Femur (tissue), 1 donor: ENCODE measurements around the gene ATAD3C.
A peak's percentile ranks its signal among the peaks of the same experiment; 100 is the strongest.
"Not testable (repeated sequence)": the region's sequence is repeated elsewhere in the genome, so short reads cannot be mapped to it uniquely, and the experiment has no call there.

Experiments used
- DNase-seq: peaks from one replicate; pipeline ENCODE4 v3.0.0-alpha.2; 2017

ATAD3C gene, protein sequence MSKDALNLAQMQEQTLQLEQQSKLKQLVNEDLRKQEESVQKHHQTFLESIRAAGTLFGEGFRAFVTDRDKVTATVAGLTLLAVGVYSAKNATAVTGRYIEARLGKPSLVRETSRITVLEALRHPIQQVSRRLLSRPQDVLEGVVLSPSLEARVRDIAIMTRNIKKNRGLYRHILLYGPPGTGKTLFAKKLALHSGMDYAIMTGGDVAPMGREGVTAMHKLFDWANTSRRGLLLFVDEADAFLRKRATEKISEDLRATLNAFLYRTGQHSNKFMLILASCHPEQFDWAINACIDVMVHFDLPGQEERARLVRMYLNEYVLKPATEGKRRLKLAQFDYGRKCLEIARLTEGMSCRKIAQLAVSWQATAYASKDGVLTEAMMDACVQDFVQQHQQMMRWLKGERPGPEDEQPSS

DNA sequence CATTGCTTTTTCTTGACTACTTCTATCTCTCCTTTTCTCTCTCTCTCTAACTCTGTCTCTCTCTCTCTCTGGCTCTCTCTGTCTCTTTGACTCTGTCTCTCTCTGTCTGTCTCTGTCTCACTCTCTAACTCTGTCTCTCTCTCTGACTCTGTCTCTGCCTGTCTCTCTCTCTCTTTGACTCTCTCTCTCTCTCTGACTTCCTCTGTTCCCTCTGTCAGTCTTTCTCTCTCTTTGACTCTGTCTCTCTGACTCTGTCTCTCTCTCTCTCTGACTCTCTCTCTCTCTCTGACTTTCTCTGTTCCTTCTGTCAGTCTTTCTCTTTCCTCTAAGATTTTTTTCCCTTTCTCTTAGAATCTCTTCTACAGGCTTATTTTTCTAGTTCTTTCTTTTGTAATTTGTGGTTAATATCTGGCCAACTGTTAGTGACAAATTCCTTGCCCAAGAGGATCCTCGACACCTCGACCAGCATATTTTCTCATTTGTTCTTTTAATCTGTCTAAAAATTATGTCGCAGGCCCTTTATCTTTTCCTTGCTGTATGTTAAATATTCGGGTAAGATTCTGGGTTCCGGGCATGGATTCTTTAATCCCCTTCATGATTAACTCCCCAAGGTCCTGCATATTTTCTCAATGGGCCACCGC is at the start of gene ATAD3C:
Gene ATAD3C (plus strand): TSS at position 591 of the 641 bp plus-strand sequence. CDS start 995 bp downstream, outside the sequence.
- no peak for DNase-seq

DNA sequence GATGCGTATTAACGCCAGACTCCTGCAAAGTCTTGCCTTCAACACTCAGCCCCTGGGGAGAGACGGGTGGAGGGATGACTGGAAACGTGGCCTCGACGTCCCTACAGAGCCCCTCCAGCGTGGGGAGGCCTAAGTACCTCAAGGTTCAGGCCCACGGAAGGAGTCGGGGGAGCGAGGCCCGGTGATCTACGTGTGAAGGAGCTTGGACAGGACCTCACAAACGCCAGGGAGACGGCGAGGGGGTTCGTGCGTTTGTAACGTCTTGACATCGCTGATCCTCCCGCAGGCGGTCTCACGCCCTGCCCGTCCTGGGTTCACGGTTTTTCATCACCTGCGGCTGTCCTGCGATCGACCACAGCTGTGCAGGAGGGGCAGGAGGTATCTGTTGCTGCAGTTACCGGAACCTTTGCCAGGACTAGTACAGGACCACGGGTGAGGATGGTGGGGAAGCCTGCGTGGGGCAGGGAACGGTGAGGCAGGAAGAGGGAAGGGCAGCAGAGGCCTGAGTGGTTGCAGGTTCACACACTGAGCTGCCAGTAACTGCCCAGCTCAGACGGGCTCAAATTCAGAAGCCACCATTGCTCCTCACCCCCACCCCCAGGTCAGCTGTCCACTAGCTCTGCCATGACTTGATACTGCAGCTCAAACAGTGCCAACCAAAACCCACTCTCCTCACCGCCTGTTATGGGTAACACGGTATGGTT is 49.5 kb upstream of the ATAD3C start:
- no peak for DNase-seq

DNA sequence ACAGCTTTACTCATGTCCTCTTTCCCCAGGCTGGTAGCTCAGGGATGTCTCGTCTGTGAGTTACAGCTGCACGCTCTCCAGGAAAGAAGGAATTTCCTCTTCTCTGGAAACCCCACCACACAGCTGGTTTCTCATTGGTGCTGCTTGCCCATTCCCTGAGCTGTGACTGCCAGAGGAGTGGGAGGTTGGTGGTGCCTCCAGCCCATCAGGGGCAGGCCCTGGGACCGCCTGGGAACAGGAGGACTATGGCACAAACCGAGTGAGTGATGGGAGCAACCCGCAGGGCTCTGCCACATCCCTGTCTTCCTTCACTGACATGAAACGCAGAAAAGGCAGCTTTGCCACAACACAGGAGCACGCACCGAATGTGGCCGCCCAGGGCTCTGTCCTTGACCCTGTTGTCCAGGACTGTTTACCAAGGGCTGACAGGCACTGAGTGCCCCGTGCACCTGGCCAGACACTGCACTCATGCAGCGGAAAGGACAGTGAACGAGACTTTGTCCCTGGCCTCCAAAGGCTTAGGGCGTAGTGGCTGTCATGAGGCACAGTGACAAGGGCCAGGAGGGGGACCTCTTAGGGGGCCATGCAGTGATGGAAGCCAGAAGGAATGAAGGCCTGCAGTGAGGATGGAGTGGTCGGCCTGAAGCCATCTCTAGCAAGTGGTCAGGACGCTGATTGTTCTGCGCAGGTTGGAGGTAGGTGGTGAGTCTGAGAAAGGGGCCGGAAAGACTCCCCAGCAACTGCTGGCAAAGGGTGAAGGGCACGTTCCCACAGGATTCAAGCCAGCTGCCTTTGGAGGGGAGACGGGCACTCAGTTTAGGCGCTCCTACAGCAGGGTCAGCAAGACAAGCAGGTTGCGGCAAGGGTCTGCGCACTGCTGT is 48.7 kb upstream of the ATAD3C start:
- no peak for DNase-seq

DNA sequence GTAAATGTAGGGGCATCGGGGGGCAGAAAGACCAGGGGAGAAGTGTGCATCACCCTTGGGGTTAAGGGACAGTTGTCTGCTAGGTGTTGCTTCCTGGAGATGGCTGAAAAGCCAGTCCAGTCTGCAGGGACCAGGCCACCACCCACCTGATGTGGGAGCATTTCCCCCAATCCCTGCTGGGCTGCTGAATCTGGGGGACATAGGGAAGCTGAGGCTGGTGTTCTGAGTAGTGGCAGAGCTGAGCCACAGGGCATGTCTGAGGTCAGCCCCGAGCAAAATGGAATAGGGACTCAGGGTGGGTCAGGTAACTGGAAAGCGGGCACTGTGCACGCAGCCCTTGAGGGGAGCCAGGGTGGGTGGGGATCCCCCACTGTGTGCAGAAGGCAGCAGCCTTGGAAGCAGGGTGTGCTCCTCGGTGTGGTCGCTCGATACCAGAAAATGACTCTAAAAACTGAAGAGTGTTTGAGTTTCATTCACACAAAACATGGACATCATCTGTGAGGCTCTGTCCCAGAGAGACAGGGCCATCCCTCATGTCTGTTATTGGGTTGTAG is 48.0 kb upstream of the ATAD3C start:
- no peak for DNase-seq

DNA sequence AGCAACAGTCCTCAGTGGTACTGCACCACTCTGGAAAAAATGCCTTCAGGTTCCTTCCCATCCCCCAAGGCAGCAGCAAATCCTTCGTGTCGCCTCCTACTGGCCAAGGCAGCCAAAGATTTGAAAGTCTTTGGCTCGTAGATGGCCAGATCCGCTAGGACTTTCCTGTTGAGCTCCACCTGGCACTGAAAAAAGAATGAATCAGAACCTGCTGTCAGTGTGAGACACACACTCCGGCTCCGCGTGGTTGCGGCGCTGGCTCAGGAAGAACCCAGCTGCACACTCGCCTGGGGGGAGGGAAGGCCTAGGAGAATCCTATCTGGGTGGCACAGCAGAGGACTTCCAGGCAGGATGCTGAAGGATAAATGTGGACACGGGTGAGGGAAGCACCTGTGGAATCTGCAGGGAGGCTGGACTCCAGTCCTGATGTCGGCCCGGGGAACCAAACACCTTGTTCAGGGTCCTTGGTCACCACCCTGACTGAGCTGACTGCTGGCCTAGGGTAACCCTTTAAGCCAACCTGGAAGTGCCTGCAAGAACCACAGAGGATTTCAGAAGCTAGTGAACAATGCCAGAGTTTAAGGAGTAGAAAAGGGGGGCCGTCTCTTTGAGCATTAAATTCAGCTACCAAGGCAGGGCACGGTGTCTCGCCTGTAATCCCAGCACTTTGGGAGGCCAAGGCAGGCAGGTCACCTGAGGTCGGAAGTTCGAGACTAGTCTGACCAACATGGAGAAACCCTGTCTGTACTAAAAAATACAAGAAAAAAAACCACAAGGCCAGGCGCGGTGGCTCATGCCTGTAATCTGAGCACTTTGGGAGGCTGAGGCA is 47.2 kb upstream of the ATAD3C start:
- DNase-seq = no peak

DNA sequence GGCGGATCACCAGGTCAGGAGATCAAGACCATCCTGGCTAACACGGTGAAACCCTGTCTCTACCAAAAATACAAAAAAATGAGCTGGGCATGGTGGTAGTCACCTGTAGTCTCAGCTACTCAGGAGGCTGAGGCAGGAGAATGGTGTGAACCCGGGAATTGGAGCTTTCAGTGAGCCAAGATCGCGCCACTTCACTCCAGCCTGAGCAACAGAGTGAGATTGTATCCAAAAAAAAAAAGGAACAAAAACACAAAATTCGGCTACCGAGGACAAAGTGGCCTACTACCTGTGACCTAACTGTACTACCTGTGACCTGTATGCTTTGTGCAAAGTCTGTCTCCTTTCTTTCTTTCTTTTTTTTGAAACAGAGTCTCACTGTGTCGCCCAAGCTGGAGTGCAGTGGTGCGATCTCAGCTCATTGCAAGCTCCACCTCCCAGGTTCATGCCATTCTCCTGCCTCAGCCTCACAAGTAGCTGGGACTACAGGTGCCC is 46.5 kb upstream of the ATAD3C start:
- not testable (repeated sequence) for DNase-seq

DNA sequence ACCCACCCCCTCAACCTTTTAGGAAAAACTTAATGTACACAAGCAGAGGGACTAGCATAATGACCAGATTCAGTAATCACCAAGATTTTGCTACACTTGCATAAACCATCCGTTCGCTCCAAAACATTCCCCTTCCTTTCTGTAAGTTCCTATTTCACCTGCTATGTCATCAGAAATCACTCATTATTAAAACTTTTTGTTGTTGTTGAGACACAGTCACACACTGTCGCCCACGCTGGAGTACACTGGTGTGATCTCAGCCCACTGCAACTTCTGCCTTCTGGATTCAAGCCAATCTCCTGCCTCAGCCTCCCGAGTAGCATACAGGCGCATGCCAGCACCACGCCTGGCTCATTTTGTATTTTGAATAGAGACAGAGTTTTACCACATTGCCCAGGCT is 45.8 kb upstream of the ATAD3C start:
- no peak for DNase-seq

DNA sequence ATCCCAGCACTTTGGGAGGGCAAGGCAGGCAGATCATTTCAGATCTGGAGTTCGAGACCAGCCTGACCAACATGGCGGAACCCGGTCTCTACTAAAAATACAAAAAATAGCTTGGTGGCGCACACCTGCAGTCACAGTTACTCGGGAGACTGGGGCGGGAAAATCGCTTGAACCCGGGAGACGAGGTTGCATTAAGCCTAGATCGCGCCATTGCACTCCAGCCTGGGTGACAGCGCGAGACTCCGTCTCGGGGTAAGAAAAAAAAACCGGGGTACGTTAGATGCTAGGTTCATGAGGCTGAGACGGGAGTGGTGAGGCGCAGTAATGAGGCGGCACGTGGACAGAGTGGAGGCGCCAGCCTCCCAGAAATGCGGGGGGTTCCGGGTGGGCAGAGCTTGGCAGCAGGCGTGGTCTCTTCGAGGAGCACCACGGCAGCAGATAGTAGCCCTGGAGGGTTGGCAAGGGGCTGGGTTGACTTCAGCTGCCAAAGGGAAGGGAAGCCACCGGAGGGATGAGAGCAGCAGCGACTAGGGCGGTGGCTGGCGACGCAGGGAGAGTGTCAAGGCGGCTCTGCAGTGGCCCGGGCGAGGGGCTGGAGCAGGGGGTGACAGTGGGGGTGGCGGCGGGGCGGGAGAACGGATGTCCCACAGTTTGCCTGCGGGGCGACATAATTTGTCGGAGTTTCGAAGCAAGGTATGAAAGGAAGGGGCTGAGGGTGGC is 43.2 kb upstream of the ATAD3C start:
- peak; percentile 31 for DNase-seq

DNA sequence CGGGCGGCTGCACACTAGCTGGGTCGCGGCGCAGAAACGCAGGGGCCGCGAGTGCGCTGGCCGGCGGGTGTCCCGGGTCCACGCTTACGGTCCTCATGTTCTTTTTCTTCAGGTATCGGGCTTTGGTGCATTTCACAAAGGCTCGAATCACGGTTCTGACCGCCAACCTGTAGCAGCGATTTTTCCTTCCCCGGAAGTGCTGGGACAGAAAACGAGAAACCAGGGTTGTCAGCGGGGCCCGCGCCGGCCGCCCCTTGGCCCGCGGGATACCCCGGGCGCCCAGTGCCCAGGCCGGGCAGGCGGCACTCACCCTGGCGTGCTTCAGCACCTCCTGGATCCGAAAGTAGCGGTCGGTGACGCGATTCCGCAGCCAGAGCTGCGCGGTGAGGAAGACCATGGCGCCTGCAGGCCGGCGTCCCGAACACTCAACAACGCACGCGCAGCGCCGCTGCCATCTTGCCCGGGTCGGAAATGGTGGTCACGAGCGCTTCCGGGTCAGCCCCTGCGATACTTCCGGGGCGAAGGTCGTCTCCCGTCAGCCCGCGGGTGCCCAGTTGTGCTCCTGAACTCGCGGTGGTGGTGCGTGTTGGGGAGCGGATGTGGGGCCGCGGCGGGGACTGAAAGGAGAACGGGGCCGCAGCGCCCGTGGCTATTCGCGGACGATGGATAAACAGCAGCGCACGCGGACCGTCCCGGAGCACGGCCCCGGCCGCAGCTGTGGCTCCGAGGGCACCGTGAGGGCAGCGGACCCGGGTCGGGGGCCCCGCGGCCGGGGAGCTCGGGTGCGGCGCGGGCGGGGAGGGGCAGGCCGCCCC is 42.5 kb upstream of the ATAD3C start, which contains the start of gene MRPL20:
Gene MRPL20 (minus strand): TSS at position 473 of the 815 bp plus-strand sequence. CDS start 76 bp downstream, at position 397.
- DNase-seq = peak; percentile 97

DNA sequence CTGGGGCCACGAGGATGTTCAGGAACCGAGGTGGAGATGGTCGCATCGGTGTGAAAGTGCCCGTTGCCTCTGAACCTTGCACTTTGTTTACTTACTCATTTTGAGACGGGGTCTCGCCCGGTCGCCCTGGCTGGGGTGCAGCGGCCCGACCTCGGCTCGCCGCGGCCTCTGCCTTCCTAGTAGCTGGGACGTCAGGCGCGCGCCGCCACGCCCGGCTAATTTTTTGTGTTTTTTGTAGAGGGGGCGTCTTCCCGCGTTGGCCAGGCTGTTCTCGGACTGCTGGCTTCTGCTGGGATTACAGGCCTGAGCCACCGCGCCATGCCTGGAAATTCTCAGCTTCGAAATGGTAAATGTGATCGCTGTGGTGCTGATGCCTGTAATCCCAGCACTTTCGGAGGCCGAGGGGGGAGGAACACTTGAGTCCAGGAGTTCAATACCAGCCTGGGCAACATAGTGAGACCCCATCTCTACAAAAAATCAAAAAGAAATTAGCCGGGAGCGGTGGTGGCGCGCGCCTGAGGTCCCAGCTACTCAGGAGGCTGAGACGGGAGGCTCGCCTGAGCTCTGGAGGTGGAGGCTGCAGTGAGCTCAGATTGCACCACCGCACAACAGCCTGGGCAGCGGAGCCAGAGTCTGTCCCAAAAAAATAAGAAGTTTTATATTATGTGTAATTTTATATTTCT is 41.7 kb upstream of the ATAD3C start:
- DNase-seq = peak; percentile 32

DNA sequence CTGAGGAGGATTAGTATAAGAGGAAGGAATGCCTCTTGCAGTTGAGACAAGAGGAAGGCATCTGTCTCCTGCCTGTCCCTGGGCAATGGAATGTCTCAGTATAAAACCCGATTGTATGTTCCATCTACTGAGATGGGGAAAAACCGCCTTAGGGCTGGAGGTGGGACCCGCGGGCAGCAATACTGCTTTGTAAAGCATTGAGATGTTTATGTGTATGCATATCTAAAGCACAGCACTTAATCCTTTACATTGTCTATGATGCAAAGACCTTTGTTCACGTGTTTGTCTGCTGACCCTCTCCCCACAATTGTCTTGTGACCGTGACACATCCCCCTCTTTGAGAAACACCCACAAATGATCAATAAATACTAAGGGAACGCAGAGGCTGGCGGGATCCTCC is 39.3 kb upstream of the ATAD3C start:
- not testable (repeated sequence) for DNase-seq

DNA sequence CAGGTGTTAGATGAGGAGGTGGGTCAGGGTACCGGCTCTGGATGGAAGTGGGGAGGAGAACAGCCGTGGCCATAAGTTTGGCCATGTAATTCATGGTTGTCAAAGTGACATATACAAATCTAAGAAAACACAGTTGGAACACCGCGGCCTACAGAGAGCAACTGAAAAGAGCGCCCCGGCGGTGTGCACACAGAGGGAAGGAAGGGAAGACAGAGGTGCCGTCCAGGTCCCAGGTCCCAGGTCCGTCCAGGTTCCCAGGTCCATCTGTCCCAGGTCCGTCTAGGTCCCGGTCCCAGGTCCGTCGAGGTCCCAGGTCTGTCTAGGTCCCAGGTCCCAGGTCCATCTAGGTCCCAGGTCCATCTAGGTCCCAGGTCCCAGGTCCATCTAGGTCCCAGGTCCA is 37.9 kb upstream of the ATAD3C start:
- no peak for DNase-seq

DNA sequence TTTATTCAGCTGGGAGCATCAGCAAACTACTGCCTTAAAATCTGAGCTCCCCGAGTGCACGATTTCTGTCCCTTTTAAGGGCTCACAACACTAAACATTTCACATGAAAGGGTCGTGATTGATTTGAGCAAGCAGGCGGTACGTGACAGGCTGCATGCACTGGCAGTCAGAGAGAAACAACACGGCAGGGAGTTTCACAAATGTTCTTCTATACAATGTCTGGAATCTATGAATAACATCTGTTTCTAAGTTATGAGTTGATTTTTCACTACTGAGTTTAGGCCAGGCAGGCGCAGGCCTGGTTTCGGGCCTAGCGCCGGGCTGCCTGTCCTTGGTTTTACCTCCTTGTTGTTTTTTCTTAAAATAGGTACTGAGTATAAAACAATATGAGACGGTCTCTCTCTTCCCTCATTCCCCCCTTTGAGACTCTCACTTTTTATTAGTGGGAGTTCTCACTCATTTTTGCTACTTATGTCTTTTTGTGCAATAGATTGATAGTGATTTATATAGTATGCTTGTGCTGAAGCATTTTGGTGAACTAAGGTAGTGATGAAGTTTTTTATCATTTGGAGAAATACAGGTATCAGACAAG is 37.1 kb upstream of the ATAD3C start:
- not testable (repeated sequence) for DNase-seq

DNA sequence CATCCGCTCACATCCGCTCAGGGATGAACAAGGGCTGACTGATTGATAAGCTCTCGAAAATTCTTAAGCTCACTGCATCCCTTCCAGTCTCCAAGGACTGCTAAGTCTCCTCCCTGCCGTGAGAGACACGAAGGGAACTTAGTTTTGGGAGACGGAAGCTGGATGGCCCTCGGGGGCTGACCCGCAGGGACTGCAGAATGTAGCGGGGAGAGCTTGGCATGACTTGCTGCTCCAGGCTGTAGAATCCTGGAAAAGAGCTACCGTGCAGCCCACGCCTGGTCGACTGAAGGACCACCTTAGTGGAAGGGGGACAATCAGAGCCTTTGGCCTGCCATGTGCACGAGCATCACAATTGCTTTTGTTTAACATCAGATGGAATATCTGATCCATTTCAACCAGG is 33.7 kb upstream of the ATAD3C start:
- DNase-seq = no peak

DNA sequence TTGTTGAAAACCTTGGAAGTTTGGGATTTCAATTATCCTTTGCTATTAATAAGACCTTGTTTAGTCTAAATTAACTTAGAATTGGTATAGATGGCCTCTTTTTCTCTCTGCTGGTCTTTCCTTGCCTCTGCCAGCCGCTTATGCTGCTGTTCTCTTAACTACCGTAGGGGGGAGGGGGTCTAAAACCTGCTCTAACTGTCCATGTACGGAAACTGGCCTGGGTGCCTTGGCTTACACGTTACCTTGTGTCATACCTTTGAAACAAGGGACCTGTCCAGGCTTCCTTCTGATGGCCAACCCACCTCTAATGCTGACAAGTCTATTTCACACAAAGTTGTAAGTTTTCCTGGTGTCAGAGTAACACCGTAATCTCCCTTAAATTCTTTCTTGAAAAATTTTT is 32.1 kb upstream of the ATAD3C start:
- not testable (repeated sequence) for DNase-seq

DNA sequence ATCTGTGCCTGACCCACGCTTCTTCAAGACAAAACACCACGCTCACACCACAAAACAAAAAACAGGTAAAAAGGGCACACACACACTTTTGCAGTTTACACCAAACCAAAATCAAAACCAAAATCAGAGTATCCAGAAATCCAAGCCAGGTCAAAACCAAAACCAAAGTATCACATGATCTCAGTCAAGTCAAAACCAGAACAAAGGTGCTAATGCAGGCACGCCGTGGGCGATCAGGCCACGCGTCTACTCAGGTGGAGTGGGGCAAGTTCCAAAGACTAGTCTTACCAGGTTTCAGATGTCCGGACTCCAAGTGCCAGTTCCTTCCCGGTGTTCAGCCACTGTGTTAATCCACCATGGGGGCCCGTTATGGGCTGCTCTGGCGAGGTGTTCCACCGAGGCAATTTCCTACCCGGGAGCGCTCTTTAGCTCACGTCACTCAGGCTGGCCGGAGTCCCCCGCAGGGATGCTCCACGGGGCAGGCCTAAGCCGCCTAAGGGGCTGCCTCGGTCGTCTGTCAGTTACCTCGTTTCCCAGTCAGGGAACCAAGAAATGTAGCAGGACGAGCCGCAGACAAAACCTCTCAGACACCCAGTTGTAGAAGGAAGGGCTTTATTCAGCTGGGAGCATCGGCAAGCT is 31.5 kb upstream of the ATAD3C start:
- not testable (repeated sequence) for DNase-seq

DNA sequence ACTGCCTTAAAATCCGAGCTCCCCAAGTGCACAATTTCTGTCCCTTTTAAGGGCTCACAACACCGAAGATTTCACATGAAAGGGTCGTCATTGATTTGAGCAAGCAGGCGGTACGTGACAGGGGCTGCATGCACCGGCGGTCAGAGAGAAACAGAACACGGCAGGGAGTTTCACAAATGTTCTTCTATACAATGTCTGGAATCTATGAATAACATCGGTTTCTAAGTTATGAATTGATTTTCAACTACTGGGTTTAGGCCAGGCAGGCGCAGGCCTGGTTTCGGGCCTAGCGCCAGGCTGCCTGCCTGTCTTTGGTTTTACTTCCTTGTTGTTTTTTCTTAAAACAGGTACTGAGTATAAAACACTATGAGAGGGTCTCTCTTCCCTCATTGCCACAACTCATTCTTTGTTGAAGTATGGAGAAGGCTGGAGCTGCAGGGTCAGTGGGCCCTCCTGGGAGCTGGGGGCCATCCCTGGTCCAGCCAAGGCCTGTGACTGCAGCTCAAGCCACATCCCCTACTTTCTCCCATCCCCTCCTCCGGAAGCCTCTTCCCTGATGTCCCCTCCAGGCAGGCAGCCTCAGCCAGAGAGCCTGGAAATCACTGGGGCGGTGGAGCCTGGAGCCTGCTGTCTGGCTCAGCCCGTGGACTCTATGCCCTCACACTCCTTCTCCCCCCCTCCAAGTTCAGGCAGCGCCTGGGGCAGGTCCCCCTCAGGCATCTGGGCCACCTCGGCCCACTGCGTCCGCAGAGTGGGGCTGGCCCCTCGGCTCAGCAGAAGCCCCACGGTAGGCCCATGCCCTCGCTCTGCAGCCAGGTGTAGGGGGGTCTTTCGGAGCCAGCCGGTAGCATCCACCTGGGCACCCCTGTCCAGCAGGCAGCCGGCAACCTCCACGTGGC is 30.8 kb upstream of the ATAD3C start:
- peak; percentile 11 for DNase-seq
